ENCODE measurements around the gene ADI1.

Gene ADI1, protein sequence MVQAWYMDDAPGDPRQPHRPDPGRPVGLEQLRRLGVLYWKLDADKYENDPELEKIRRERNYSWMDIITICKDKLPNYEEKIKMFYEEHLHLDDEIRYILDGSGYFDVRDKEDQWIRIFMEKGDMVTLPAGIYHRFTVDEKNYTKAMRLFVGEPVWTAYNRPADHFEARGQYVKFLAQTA

DNA sequence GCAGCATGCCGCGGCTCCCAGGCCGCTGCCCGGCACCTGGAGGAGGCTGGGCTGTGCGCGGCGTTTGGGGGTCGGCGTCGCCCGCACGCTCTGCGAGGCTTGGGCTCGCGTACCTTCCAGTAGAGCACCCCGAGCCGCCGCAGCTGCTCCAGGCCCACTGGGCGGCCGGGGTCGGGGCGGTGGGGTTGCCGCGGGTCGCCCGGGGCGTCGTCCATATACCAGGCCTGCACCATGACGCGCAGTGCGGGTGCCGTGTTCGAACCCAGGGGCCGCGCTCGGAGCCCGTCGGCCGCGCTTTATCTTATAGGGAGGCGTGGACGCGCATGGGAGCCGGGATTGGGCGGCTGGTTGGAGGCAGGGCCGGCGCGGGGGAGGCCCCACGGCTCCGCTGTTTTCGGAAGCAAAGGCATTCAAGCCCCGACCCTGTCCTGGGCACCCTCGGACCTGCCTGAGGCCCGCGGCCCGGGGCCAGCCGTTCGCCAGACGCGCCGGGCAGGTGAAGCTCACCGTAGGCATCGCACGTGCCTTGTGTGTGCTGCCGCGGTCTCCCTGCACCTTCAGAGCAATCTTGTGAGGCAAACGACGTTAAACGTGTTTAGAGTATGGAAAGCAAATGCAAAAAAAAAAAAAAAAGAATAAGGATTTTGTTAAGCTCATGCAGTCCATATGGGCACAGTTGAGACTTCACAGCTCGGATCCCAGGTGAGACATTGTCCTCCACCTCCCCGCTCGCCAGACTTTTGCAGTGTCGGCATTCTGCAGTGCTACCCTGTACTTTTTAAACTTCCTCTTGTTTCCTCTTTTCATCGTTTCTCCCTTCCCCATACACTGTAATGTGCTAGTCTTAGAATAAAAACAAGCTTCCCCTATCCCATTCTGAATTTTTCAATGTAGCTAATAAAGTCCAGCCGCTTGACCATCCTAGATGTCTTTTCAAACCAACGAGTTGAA, at the start of gene ADI1:
Gene ADI1, minus strand, starts transcription at position 277 of the 951 bp plus-strand sequence. Its CDS starts 44 bp downstream, at position 233.
- peak; percentile 91 for DNase-seq

DNA sequence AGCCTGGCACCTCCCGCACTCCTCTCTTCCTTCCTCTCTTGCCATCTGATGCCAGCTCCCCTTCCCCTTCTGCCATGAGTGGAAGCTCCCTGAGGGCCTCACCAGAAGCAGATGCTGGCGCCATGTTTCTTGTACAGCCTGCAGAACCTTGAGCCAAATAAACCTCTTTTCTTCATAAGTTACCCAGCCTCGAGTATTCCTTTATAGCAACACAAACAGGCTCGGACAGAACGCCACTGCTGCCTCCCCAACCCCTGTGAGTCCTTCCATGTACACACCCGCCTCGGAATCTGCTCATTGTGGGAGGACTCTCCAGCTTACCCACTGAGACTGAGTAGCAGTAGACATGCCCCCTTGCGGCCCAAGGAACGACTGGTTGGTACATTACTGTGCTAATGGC, 47.5 kb upstream of the ADI1 start:
- no peak for DNase-seq

DNA sequence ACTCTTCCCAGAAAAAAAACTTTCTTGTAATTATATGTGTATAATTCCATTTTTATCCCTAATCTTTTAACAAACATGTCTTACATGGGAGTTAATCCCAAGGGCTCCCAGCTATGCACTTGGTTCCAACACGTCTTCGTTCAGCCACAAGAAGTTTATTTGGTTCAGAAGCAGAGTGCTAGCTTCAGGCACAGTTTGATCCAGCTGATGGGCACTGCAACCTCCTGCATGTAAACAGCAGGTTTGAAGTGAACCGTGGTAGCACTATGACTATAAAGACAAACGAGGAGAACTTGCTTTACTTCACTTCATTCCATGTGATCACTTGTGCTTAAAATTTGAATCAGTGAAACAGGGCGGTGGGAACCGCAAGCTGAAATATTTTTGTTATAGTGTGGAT, 45.8 kb upstream of the ADI1 start:
- DNase-seq = no peak

DNA sequence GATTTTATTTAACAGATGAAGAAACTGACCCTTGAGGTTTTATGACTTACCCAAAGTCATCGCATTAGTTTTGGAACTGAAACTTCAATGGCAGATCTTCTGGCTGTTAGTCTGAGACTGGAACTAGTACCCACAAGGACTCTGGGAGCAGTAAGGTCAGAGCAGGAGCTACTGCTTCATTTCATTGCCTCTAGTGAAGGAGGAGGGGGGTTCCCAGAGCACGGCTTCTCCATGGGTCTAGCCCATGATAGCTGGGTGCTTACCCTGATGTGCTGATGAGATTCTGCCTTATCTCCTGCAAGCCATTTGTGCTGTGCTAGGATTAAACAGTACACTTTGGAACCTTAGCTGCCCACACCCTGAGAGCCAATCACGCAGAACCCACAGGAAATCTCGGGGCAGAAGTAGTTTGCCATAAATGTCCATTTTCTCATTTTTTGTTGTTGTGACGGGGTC, 44.2 kb upstream of the ADI1 start:
- no peak for DNase-seq

DNA sequence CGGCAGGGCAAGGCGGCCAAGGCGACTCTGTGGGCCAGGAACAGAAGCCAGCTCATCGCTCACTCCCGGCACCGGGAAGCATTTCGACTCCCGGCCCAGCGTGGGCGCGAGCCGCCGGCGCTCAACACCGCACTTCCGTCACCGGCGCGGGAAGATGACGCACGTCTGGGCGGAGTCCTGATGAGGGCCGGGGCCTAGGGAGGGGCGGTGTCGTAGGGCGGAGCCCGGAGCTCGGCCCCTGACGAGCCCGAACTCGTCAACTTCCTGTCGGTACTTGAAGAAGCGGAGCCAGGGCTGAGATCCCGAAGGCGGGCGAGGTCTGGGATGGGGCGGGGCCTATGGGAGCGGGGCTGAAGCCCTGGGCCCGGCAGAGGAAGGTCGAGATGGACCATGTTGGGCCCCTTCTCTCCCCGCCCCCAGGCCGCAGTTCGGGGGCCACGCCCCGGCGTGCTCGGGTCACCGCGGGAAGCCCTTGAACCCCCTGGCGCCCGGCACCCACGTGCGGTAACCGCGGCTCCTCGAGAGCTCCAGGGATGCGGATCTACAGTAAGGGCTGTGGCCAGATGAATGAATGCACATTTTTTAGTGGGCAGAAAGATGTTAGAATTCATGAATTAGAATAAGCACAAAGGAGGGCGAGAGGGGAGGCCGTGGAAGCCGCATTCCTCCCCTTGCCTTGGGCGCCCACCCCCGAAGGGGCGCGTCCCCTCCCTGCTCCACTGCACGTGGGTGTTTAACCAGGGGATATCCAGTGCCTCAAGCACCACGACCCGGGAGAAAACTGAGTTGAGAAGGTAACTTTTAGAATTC, 39.1 kb upstream of the ADI1 start, which contains the start of gene RNASEH1:
Gene RNASEH1, minus strand, starts transcription at position 129 of the 810 bp plus-strand sequence. Its CDS starts 73 bp downstream, at position 56.
- DNase-seq = peak; percentile 100

DNA sequence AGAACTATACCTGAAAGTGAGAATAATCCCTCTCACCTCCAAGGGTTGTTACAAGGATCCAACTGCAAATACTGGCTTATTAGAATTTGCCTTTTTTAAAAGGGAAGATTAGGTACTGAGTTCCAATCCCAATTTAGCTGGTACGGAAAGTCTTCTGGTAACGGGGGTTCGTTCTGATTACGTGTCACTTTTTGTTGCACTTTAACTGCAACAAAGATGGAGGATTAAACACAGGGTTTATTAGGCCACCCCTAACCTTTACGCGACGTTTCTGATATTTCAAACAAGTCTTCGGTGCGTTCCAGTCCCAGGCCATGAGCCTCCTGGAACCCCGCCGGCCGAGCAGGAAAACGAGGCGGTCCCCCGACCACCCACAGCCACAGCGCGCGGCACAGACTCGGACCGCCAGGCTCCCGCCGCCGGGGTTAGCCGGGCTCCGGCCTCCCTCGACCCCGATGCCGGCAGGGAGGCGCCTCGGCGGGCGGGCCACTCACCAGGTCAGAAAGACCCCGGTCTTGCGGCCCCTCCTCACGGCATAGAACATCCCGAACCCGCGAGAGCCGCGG, 38.4 kb upstream of the ADI1 start:
- no peak for DNase-seq

DNA sequence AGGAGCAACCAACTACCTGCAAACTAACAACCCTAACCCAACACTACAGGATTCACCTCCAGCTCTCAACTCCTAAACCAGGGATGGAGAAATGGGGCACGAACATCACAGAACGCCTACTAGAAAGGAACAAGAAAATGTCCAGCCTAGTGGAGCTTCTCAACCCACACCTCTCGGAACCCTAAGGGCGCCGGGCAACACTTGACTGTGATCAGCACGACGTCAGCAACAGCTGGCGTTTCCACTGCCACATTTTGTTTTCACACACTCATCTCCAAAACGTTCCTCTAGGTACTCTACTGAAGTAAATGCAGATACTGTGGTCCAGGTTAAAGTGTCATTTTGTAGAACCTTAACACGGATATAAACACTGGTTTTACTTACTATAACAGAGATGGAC, 34.6 kb upstream of the ADI1 start:
- no peak for DNase-seq

DNA sequence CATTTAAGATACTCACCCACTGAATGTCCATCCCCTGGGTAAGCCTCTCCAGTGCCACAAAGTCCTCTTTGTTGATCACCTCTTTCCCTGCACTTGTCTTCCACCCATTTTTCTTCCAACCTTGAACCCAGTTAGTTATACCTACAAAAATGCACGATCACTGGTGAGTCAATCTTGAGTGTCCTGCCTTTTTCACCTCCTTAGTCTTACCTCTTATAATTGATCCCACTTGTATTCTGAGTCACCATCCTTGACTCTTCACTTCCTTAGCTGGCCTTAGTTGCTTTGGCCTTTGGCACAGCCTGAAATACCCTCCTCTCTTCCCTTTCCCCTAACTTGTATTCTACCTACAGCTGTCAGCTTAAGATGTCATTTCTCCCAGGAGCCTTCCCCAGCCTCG, 28.6 kb upstream of the ADI1 start:
- DNase-seq = no peak

DNA sequence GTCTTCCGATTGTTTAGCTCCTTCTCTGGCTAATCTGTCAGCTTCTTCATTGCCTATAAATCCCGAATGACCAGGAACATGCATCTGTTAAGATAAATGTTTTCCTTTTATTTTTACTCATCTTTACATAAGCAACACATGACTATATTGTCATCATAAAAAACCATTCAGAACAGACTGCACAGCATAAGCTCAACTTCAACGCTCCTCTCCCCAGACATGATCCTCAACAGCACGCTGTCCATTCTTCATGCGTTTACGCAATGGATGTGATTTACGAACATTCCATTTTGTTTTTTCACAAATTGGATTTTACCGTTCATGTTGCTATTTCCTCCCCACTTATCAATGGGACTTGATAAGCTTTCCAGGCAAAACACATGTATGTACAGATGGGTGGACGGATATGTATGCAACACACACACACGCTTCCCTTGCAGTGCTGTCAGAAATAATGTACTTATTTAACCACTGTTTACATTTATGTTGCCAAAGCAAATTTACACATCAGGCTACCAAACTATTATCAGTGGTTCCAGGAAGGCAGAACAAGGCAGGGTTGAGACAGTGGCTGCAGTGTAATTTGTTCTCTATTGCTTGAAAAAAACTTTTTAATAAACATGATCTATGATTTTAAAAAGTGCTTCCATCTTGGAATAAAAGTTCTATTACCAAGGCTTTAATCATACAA, 26.6 kb upstream of the ADI1 start:
- DNase-seq = peak; percentile 14

DNA sequence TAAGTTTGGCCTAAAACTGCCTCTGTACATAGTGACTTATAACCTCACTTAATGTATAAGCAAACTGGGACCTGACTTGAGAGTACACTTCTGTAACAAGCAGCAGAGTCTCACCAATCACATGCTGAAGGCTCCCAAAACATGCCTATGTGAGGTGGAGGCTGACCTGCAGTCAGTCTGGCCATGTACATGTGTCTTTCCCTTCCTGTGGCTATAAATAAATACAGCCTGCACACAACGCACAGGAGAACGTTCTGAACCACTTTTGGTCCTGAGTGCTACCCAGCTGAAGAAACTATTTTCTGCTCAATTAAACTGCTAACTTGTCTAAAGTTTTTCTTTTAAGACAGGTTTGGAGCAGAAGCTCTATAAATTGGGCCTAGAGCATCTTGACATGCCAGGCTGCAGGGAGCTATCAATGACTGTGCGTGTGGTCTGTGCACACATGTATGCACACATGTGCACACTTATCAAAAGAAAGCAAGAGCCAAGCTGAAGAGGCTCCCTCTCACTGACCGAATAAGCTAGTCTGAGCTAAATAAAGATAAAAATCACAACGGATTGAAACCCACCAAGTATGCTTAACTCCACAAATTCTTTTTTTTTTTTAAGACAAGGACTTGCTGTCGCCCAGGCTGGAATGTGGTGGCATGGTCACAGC, 23.8 kb upstream of the ADI1 start:
- DNase-seq = no peak

DNA sequence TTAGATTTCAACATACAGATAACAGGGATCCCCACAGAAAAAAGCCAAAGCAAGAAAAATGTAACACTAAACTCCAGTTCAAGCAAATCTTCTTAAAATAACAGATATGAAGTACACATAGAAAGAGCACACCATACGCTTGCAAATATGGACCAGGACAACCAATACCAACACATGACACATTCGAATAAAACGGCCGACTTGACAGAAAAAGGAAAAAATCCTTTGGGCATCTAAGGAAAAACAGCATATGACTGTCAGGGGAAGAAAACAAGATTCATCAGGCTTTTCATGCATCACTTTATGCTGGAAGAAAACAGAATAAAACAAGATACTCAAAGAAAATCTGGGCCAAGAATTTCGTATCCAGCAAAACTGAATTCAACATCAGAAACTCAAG, 22.8 kb upstream of the ADI1 start:
- no peak for DNase-seq

DNA sequence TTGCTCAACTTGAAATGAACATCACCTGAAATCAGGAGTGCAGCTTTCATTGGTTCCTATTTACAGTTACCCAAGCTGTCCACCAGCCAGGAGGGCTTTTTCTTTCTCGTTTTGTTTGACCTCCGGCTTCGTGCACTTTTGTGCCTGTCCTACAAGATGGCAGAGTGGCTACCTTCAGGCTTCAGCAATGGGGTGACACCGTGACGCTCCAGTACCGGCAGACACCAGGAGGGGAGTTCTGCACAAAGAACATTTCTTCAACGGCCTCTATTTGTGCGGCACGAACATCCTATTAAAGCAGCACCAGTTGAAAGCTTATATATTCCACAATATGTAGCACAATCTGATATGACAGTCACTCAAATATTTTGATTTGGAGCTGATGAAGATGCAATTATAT, 20.5 kb upstream of the ADI1 start:
- no peak for DNase-seq

DNA sequence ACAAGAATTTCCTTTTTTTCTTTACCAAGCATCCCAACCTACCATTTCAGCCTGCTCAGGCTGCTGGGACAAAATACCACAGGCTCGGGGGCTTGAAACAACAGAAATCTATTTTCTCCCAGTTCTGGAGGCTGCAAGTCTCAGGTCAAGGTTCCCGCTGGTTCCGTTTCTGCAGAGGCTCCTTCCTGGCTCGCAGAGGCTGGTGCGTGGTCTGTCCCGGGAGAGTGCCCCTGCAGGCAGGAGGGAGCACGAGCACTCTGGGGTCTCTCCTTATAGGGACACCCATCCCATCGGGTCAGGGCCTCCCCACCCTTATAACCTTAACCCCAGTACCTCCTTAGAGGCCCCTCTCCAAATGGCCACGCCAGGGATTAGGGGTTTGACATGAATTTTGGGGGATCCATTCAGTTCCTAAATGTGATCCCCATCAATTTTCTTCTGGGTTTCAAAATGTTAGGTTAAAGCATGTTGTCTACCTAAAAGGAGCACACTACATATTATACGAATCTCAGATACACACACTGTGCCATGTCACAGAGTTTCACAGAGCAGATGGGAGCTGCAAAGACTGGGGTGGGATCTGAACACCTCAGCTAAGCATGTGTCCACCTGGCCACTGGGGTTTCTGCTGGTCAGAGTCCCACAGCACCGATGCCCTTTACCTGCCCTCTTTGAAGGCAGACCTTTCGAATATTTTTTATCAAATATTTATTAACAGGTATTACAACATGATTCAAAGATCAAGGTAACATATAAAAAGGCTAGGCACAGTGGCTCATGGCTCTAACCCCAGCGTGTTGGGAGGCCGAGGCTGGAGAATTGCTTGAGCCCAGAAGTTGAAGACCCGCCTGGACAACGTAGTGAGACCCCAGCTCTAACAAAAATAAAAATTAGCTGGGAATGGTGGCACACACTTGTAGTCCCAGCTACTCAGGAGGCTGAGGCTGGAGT, 17.6 kb upstream of the ADI1 start:
- no peak for DNase-seq

DNA sequence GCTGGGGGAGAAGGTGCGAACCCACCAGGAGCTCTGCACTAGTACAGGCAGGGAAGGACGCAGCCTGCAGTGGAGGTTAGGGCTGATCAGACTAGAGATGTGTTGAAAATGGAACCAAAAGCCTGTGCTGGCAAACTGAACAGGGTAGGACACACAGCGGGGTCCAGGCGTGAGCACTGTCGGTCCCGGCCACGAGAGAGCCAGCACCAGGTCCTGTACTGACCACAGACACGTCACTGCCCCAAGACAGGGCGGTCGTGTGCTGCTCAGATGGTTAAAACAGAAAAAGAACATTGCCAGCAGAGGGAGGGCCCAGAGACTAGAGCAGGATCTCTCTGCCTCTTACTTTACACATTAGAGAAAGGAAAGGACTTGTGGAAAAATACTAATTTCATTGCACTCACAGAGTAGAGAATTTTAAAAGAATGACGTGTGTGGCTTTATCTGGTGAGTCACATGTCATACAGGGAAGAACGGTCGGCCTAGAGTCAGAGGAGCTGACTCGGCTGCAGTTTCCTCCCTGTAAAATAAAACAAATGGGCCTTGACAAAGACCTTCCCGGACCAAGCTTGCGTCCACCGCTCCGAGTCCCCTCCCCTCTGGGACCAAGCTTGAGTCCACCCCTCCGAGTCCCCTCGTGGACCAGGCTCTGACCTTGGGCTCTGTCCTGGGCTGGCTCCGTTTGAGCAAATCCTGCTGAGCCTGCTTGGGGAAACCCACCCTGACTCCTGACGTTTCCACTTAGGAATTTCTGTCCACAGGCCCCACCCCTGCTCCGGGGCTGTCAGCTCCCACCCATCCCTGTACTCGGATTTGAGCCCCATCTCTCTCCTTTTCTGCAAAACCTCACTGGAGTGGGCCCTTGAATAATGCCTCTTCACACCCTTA, 16.7 kb upstream of the ADI1 start:
- DNase-seq = no peak

DNA sequence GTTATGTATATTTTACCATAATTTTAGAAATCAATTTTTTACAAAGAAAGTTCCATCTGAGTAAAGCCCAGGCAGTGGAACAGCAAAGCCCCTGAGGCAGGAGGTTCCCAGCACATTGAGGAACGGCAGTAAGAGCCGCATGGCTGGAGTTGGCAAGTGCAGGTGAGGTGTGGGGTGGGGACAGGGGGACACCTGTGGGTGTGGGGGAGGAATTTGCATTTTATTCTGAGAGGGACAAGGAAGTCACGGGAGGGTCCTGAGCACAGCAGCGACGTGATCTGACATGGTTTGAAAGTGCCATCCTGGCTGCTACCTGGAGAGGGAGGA, 16.1 kb upstream of the ADI1 start:
- no peak for DNase-seq

DNA sequence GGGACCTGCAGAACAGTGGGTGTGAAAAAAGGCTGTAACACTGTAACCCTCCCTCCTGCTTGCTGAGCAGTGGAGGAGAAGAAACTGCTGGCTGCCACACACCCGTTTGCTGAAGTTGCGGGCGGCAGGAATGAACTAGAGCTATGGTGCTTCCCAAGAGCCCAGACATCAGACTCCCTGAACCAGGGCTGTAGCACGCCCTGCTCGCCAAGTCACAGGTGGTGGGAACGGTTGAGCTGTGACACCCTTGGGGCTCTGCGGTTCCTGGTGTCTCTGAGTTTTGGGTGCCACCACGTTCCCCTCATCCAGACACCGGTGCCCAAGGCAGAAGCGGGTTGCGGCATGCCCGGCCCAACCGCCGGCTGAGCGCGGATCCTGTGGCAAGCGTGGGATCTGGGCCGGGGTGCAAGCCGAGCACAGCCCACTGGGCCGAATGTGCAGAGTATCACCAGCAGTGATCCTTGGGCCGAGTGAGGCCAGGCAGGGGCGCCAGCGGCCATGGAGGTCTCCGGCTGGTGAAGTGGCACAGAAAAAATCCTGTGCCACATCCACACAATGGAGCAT, 15.0 kb upstream of the ADI1 start:
- DNase-seq = no peak

DNA sequence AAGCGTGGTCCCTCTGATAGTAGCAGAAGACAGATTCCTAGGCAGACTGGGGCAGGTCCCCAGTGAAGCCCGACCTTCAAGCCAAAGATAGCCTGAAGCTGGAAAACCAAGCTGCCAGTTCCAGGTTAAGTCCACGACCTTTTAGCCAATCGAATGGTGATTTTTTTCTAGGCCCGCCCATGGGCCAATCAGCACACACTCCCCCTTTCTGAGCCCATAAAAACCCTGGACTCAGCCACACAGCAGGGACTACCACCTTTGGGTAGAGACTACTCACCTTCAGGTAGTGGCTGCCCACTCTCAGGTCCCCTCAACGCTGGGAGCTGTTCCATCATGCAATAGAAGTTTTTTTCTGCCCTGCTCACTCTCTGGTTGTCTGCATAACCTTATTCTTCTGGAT, 14.5 kb upstream of the ADI1 start:
- no peak for DNase-seq

DNA sequence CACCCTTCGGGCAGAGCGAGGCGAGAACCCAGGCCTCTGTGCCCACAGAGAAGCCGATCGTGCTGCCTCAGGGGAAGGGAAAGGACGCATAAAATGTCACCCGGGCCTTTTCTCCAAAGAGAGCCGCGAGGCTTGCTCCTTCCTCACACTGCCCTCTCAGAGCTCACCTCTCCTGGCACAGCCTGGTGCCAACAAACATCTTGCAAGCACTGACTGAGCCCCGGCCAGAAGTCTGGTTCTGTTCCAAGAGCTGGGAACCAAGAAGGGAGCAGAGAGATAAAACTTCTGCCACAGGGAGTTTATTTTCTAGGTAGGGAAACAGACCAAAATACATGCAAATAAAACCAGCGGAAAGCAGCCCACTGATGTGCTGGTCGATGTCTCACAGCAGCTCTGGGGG, 13.6 kb upstream of the ADI1 start:
- no peak for DNase-seq

DNA sequence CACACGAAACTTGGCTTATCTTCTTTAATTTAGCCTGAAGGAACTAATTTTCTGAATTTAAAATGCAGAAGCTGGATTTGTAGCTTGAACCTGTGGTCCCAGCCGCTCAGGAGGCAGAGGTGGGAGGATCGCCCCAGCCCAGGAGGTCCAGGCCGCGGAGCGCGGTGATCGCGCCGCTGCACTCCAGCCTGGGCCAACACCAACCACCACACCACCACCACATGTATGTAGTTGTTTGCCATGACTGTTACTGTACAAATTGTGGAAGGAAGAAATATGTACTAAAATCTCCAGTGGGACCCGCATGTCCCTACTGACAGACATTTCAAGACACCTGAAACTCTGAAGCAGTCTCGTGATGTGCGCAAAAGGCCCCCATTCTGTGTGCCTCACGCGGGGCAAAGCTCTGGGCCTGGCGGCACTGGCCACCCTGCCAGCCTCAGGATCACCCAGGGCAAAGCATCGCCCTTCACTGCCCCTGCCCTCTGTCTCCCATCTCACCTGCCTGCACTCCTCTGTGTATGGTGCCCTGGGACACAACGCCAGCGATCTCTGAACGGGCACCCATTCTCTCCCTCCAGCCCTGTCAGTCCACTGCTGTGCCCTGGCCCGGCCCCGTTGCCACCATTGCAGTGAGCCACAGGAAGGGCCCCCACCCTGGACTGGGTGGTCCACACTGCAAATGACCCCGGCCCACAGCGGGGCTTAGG, 10.1 kb upstream of the ADI1 start:
- no peak for DNase-seq
